Natural killer cell treated with Interleukin-12 subunit alpha and Interleukin-12 subunit beta and Interleukin-15 and Interleukin-18, amount 100 ng/mL, for 72 hours (primary cell): ENCODE results near the gene BCL2L12. TPM values are rescaled to one million over a fixed set of nuclear protein-coding genes. Genes with fewer than 3 reads are reported as not detected.
A peak's percentile ranks its signal among the peaks of the same experiment; 100 is the strongest.

Experiments used
- ATAC-seq, 2 donors: fragments of 150-1000 bp; cut with Tn5 transposase in 1 of 2; sonication (Bioruptor Pico), chemical (Tn5 transposase) in 1 of 2; 2 replicates each; pipeline ENCODE4 v1.10.0; 2021
- DNase-seq: peaks from one replicate; pipeline ENCODE4 v3.0.0; 2022; ENCODE audit warnings: low spot score
- H3K27ac Mint-ChIP-seq, 2 donors: 1 replicate in 1 of 2; 2 replicates in 1 of 2; pipeline ENCODE4 v1.8.0; 2022; ENCODE audit warnings: mixed read lengths in 2 of 2, mild to moderate bottlenecking in 1 of 2, moderate library complexity in 1 of 2
- H3K27me3 Mint-ChIP-seq, 2 donors: 1 replicate in 1 of 2; 2 replicates in 1 of 2; pipeline ENCODE4 v1.8.0; 2022; ENCODE audit warnings: mixed read lengths in 2 of 2
- H3K36me3 Mint-ChIP-seq: one replicate; pipeline ENCODE4 v1.8.0; 2022; ENCODE audit warnings: mixed read lengths
- H3K4me1 Mint-ChIP-seq, 2 donors: 1 replicate in 1 of 2; 2 replicates in 1 of 2; pipeline ENCODE4 v1.8.0; 2022; ENCODE audit warnings: low read depth in 2 of 2, mixed read lengths in 2 of 2, mild to moderate bottlenecking in 1 of 2
- H3K4me3 Mint-ChIP-seq: one replicate; pipeline ENCODE4 v1.8.0; 2022; ENCODE audit warnings: mixed read lengths
- H3K9me3 Mint-ChIP-seq: 2 replicates; pipeline ENCODE4 v1.8.0; 2022; ENCODE audit warnings: mixed read lengths
- total RNA-seq, 2 donors: library from RNA; stranded (reverse); gene quantifications; one replicate each; pipeline ENCODE4 v1.2.3, GENCODE V29; 2022

Gene BCL2L12
- total RNA-seq, 2 donors from 2014 or later: 45.9 to 98.0 TPM

GRCh38 chr19:49664171-49665035 lies 1.3 kb upstream of the BCL2L12 start:
- DNase-seq (peak; percentile 88), ATAC-seq (peak; percentile 79 to 87)
- peaks cover 4% of the 10 kb centered on the region for H3K36me3 Mint-ChIP-seq
- H3K27me3 Mint-ChIP-seq: no peaks in the 10 kb centered on the region
- H3K27ac Mint-ChIP-seq: peak overlapping the region; percentile 94 to 100
- H3K9me3 Mint-ChIP-seq: no peaks in the 10 kb centered on the region
- peak overlapping the region; percentile 99 for H3K4me3 Mint-ChIP-seq
- peaks cover 34 to 35% of the 10 kb centered on the region in 2 donors for H3K4me1 Mint-ChIP-seq

DNA sequence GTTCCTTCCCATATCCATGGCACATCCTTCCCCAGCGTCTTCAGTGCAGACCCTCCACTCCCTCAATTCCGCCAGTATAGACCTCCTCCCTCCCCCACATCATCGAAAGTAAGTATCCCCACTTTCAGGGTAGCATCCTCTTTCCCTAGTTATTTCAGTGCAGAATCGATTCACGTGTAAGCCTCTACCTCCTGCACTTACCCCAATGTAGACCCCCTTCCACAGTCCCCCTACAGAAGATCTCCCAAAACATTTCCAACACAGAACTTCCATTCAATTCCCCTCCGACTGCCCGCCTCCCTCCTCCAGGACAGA lies 740 bp upstream of the BCL2L12 start:
- Mint-ChIP-seq H3K27ac (peak overlapping the region; percentile 94 to 100), H3K27me3 (no peaks in the 10 kb centered on the region), H3K9me3 (no peaks in the 10 kb centered on the region), H3K4me3 (peak overlapping the region; percentile 99), H3K4me1 (peaks cover 34 to 38% of the 10 kb centered on the region in 2 donors), H3K36me3 (peaks cover 4% of the 10 kb centered on the region)
- ATAC-seq: no peak
- no peak for DNase-seq

GRCh38 chr19:49666120-49666444 lies 349 bp downstream of the BCL2L12 start:
- H3K4me3 Mint-ChIP-seq: peak overlapping the region; percentile 99
- H3K4me1 Mint-ChIP-seq: peaks cover 34 to 38% of the 10 kb centered on the region in 2 donors
- ATAC-seq (no peak), DNase-seq (no peak)
- peaks cover 4% of the 10 kb centered on the region for H3K36me3 Mint-ChIP-seq
- H3K27ac Mint-ChIP-seq: peak overlapping the region; percentile 94 to 100
- H3K9me3 Mint-ChIP-seq: no peaks in the 10 kb centered on the region
- H3K27me3 Mint-ChIP-seq: no peaks in the 10 kb centered on the region

DNA sequence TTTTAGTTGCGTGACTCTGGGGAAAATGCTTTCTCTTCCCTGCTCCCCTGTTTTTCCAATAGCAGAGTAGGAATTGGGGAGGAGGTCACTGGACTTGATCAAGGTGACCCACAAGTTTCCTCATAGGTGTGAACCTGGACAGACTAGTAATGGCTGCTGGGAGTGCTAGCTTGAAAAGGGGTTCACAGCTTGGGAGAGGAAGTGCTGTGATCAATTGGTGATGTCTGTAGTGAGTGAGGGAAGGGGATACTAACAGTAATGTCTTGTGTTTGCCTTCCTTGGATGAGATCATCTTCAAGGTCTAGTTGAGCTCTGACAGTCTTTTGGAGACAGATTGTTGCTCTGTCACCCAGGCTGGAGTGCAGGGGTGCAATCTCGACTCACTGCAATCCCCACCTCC lies 1.7 kb downstream of the BCL2L12 start:
- DNase-seq (no peak), ATAC-seq (no peak)
- H3K4me1 Mint-ChIP-seq: peaks cover 43 to 46% of the 10 kb centered on the region in 2 donors
- peak overlapping the region; percentile 99 for H3K4me3 Mint-ChIP-seq
- H3K36me3 Mint-ChIP-seq: peaks cover 4% of the 10 kb centered on the region
- no peaks in the 10 kb centered on the region for H3K27me3 Mint-ChIP-seq
- no peaks in the 10 kb centered on the region for H3K9me3 Mint-ChIP-seq
- peak overlapping the region in 1 of 2 donors; percentile 94 for H3K27ac Mint-ChIP-seq

- Mint-ChIP-seq H3K36me3 (peaks cover 4% of the 10 kb centered on the region), H3K27ac (no peak overlapping the region), H3K4me1 (peaks cover 41% of the 10 kb centered on the region in 2 donors), H3K27me3 (no peaks in the 10 kb centered on the region), H3K9me3 (no peaks in the 10 kb centered on the region), H3K4me3 (no peak overlapping the region)
- ATAC-seq (no peak), DNase-seq (no peak)
Measured at GRCh38 chr19:49669516-49669915, 3.8 kb downstream of the BCL2L12 start.

DNA sequence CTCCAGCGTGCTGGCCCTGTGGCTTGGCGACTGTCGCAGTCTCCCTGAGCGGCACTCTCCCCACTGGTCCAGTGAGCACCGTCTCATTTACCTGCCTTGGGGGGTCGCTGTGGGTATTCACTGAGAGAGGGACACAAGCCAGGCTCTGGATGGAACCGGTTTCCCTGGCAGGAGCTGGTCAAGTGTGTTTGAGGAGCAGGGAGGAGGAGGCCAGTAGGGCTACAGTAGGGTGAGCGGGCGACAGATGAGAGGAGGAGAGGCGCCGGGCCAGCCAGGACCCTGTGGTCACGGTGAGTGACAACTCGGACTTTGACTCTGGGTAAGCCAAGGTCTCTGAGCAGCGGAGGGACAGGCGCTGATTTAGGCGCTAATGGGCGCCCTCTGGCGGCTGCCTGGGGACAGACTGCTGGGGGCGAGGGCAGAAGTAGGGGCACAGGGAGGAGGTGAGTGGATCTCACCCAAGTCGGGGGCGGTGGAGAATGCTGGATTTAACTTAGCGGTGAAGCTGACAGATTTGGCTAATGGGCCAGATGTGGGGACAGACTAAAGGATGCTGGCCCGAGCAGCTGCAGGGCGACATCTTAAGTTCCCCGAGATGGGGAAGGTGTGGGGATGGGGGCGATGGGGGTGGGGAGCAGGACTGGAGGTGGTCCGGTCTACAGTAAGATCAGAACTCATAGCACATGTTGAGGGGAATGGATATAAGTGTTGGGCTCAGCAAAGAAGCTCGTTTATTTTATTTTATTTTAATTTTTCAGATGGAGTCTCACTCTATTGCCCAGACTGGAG lies 6.6 kb downstream of the BCL2L12 start:
- Mint-ChIP-seq H3K9me3 (no peaks in the 10 kb centered on the region), H3K4me3 (no peak overlapping the region), H3K27me3 (no peaks in the 10 kb centered on the region), H3K36me3 (no peaks in the 10 kb centered on the region), H3K4me1 (peaks cover 27 to 28% of the 10 kb centered on the region in 2 donors), H3K27ac (peak overlapping the region in 1 of 2 donors; percentile 23)
- peak; percentile 80 for DNase-seq
- no peak for ATAC-seq

- no peaks in the 10 kb centered on the region for H3K27me3 Mint-ChIP-seq
- peak overlapping the region; percentile 97 to 98 for H3K27ac Mint-ChIP-seq
- H3K4me3 Mint-ChIP-seq: peak overlapping the region; percentile 94
- peak; percentile 32 to 52 for ATAC-seq
- H3K4me1 Mint-ChIP-seq: peaks cover 41 to 42% of the 10 kb centered on the region in 2 donors
- no peaks in the 10 kb centered on the region for H3K9me3 Mint-ChIP-seq
- H3K36me3 Mint-ChIP-seq: no peaks in the 10 kb centered on the region
- peak; percentile 84 for DNase-seq
Measured at GRCh38 chr19:49676136-49676783, 10.5 kb downstream of the BCL2L12 start.

DNA sequence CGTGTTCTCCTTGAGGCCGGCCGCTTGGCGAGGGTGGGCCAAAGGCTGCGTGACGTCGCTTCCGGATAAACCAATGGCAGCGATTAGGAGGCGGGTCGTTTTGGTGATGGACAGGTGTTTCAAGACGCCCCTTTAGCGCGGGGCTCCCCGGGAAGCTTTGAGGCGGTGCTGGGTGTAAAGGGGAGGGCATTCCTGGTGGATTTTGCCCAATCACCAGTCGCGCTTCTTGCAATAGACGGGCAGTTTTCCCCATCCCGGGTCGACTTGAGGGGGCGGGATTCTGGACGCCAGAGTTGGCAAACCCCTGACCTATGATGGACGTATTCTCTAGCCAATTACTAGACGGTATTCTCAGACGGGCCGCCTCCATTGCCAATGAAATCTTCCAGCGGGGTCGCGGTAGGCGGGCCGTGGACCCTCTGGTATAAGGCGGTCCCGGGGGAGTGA lies 11.1 kb downstream of the BCL2L12 start:
- H3K4me3 Mint-ChIP-seq: peak overlapping the region; percentile 94
- peak; percentile 87 to 91 for ATAC-seq
- peak overlapping the region; percentile 97 to 98 for H3K27ac Mint-ChIP-seq
- DNase-seq: peak; percentile 99
- no peaks in the 10 kb centered on the region for H3K27me3 Mint-ChIP-seq
- H3K9me3 Mint-ChIP-seq: no peaks in the 10 kb centered on the region
- H3K36me3 Mint-ChIP-seq: no peaks in the 10 kb centered on the region
- peaks cover 39 to 41% of the 10 kb centered on the region in 2 donors for H3K4me1 Mint-ChIP-seq

- Mint-ChIP-seq H3K27me3 (no peaks in the 10 kb centered on the region), H3K4me3 (peak within 1 kb of the TSS; percentile 94), H3K9me3 (no peaks in the 10 kb centered on the region), H3K36me3 (no peaks in the 10 kb centered on the region), H3K4me1 (peaks cover 35 to 40% of the 10 kb centered on the region in 2 donors), H3K27ac (peak within 1 kb of the TSS; percentile 97 to 98)
- DNase-seq (peak; percentile 72), ATAC-seq (peak; percentile 1 to 17)
Measured at GRCh38 chr19:49677231-49677900, 11.6 kb downstream of the BCL2L12 start, which contains the start of gene PRMT1. TSS of gene PRMT1 (plus strand) at chr19:49677271. CDS start at chr19:49677281, 10 bp downstream.

GRCh38 chr19:49677901-49678674 lies 12.4 kb downstream of the BCL2L12 start:
- Mint-ChIP-seq H3K4me1 (peaks cover 35 to 40% of the 10 kb centered on the region in 2 donors), H3K36me3 (no peaks in the 10 kb centered on the region)

DNA sequence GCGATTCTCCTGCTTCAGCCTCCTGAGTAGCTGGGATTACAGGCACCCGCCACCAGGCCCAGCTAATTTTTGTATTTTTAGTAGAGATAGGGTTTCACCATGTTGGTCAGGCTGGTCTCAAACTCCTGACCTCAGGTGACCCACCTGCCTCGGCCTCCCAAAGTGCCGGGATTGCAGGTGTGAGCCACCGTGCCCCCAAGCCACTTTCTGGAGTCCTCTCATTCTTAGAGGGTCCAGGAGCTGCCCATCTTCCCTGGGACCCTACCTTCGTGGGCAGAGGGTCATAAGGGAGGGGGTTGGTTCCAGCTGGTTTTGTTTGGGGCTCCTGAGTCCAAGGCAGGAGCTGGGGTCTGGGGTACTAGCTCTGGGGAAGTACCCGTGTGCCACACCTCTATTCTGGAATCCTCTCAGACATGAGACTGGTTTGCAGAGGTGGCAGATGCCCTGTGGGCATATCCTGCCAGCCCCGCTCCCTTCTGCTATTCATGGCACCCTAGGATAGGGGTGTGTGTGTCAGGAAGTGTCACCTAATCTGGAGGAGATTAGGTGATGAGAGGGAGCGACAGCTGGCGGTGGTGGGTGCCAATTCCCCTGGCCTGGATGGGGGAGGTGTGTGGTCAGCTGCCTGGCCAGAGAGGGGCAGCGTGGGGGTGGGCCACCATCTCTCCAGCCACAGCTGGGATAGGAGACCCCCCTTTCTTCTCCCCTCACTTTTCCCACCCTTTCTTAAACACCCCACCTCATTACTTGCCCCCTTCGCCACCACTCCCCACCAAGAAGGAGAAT lies 13.4 kb downstream of the BCL2L12 start:
- H3K9me3 Mint-ChIP-seq: no peaks in the 10 kb centered on the region
- DNase-seq: no peak
- no peaks in the 10 kb centered on the region for H3K27me3 Mint-ChIP-seq
- H3K36me3 Mint-ChIP-seq: no peaks in the 10 kb centered on the region
- peak overlapping the region; percentile 94 for H3K4me3 Mint-ChIP-seq
- peaks cover 30 to 42% of the 10 kb centered on the region in 2 donors for H3K4me1 Mint-ChIP-seq
- peak overlapping the region; percentile 95 to 98 for H3K27ac Mint-ChIP-seq
- ATAC-seq: no peak

More at GRCh38 chr19:49677901-49678674, 12.4 kb downstream of the BCL2L12 start:
- Mint-ChIP-seq H3K4me3 (peak overlapping the region; percentile 94), H3K27me3 (no peaks in the 10 kb centered on the region), H3K9me3 (no peaks in the 10 kb centered on the region), H3K27ac (peak overlapping the region; percentile 95 to 98)
- DNase-seq: peak; percentile 91
- ATAC-seq: peak; percentile 21 to 30
